ENCODE results near the gene CDX4. TPM values are rescaled to one million over a fixed set of nuclear protein-coding genes. Genes with fewer than 3 reads are reported as not detected.
"Not testable (repeated sequence)": the region's sequence is repeated elsewhere in the genome, so short reads cannot be mapped to it uniquely, and the experiment has no call there.

CDX4 gene
- polyA plus RNA-seq, 1 of the 3 experiments (the other 2 are of a cell fraction) = not detected

GRCh38 chrX:73490661-73491060 lies 43.8 kb downstream of the CDX4 start:
- POLR2A ChIA-PET = no interaction called here
- DNase-seq = no peak
- H3K36me3 ChIP-seq (replicated peaks in 1 of 2; ENCODE audit: control insufficient read depth in 1 of 2, insufficient read depth in 2 of 2, low read length in 1 of 2) = no peaks in the 10 kb centered on the region

GRCh38 chrX:73492178-73492577 lies 45.3 kb downstream of the CDX4 start:
- H3K9me2 ChIP-seq; H3F3A ChIP-seq (replicated peaks; ENCODE audit: insufficient read depth); CTCF ChIA-PET; H3K79me2 ChIP-seq (ENCODE audit: insufficient read depth); DNase-seq; H3K4me1 ChIP-seq (ENCODE audit: control insufficient read depth in 1 of 2, insufficient read depth in 2 of 2, low read depth in 1 of 2, low read length in 1 of 2); H2AFZ ChIP-seq (ENCODE audit: low read depth); H3K4me3 ChIP-seq (ENCODE audit: low read depth in 2 of 2, low read length in 1 of 2); H3K27me3 ChIP-seq (ENCODE audit: insufficient read depth); H4K20me1 ChIP-seq (ENCODE audit: insufficient read depth); H3K4me2 ChIP-seq; H3K27ac ChIP-seq (ENCODE audit: low read depth in 2 of 2, low read length in 1 of 2); H3K9ac ChIP-seq; POLR2A ChIA-PET; H3K36me3 ChIP-seq (replicated peaks in 1 of 2; ENCODE audit: control insufficient read depth in 1 of 2, insufficient read depth in 2 of 2, low read length in 1 of 2); H3K9me3 ChIP-seq: not testable (repeated sequence)
- WGBS (ENCODE audit: low lambda C conversion rate) = 13% methylated on average over 4 of the region's 4 CpGs

More at GRCh38 chrX:73490661-73491060, 43.8 kb downstream of the CDX4 start:
- no peaks in the 10 kb centered on the region for H3K9me2 ChIP-seq
- no peaks in the 10 kb centered on the region for H3K9me3 ChIP-seq
- H3K27me3 ChIP-seq (ENCODE audit: insufficient read depth) = no peaks in the 10 kb centered on the region
- no peak overlapping the region for H2AFZ ChIP-seq (ENCODE audit: low read depth)
- WGBS (ENCODE audit: low lambda C conversion rate) = 0% methylated on average over 3 of the region's 3 CpGs
- H3K9ac ChIP-seq = no peak overlapping the region
- no peaks in the 10 kb centered on the region for H3K79me2 ChIP-seq (ENCODE audit: insufficient read depth)
- no peaks in the 10 kb centered on the region for H3F3A ChIP-seq (replicated peaks; ENCODE audit: insufficient read depth)
- no peaks in the 10 kb centered on the region for H4K20me1 ChIP-seq (ENCODE audit: insufficient read depth)
- H3K4me3 ChIP-seq (ENCODE audit: low read depth in 2 of 2, low read length in 1 of 2) = no peak overlapping the region
- no peak overlapping the region for H3K27ac ChIP-seq (ENCODE audit: low read depth in 2 of 2, low read length in 1 of 2)
- H3K4me2 ChIP-seq = no peak overlapping the region
- CTCF ChIA-PET = no interaction called here
- H3K4me1 ChIP-seq (ENCODE audit: control insufficient read depth in 1 of 2, insufficient read depth in 2 of 2, low read depth in 1 of 2, low read length in 1 of 2) = no peaks in the 10 kb centered on the region
- TF ChIP-seq JUND (IDR thresholded peaks at IDR 0.05) (no peak), MXI1 (IDR thresholded peaks at IDR 0.05; ENCODE audit: low read depth, low read length) (no peak), NRF1 (IDR thresholded peaks at IDR 0.05; ENCODE audit: low read depth, low read length) (no peak), CTCF (IDR thresholded peaks at IDR 0.05) (no peak), RFX5 (IDR thresholded peaks at IDR 0.05; ENCODE audit: low read length) (no peak), ELF1 (IDR thresholded peaks at IDR 0.05) (no peak)

Small RNA genes lying within 50 kb of the gene (small RNA-seq; reads per million reads assigned to genes)
- gene MORF4L1P6 = 0 reads per million in 7 experiments
- gene RNU6-1044P = 0 reads per million in 7 experiments

Other genes with a start within 250 kb of the CDX4 start
- gene NAP1L2, start 232.2 kb upstream of the CDX4 start, polyA plus RNA-seq (2012; rRNA removed) = 0.12 and 0.19 TPM in 2 replicates
- gene CHIC1, start 116.1 kb downstream of the CDX4 start, polyA plus RNA-seq (2012; rRNA removed) = 2.8 and 3.5 TPM in 2 replicates

Data from SK-N-SH (cell line).